DOHH2 (cell line): ENCODE data around the gene SOAT2.

Experiments used
- H3F3A ChIP-seq: fragments of 200-600 bp; sonication (generic), shearing (Covaris generic); 2 replicates; pipeline ENCODE4 v1.6.0; 2016; ENCODE audit warnings: antibody characterized with exemption, mild to moderate bottlenecking; ENCODE audit not compliant: control insufficient read depth, insufficient read depth
- H3K27ac ChIP-seq: fragments of 200-600 bp; sonication (generic); 2 replicates; pipeline ENCODE4 v1.5.1; 2014; ENCODE audit warnings: low read depth, mild to moderate bottlenecking, low read length, moderate library complexity
- H3K27me3 ChIP-seq: fragments of 200-600 bp; sonication (generic); 2 replicates; pipeline ENCODE4 v1.6.1; 2014; ENCODE audit warnings: mild to moderate bottlenecking, low read length, mixed read lengths; ENCODE audit not compliant: control insufficient read depth
- H3K36me3 ChIP-seq: fragments of 200-600 bp; sonication (generic); 2 replicates; pipeline ENCODE4 v1.6.1; 2014; ENCODE audit warnings: mild to moderate bottlenecking, low read length, moderate library complexity, mixed read lengths; ENCODE audit not compliant: control insufficient read depth
- H3K4me1 ChIP-seq: fragments of 200-600 bp; sonication (generic); 2 replicates; pipeline ENCODE4 v1.6.1; 2014; ENCODE audit warnings: mild to moderate bottlenecking, low read length, mixed read lengths; ENCODE audit not compliant: control insufficient read depth
- H3K4me2 ChIP-seq: fragments of 200-600 bp; sonication (generic); 2 replicates; pipeline ENCODE4 v1.6.0; 2014; ENCODE audit warnings: mild to moderate bottlenecking, low read length, moderate library complexity
- H3K4me3 ChIP-seq: fragments of 200-600 bp; sonication (generic); 2 replicates; pipeline ENCODE4 v1.5.1; 2014; ENCODE audit warnings: mild to moderate bottlenecking, low read length, mixed read lengths
- H3K79me2 ChIP-seq: fragments of 200-600 bp; sonication (generic); 2 replicates; pipeline ENCODE4 v1.6.1; 2014; ENCODE audit warnings: mild to moderate bottlenecking, low read length, mixed read lengths; ENCODE audit not compliant: control insufficient read depth
- H3K9me2 ChIP-seq: fragments of 200-600 bp; sonication (generic); replicated peaks from 2 replicates; pipeline ENCODE4 v1.6.1; 2014; ENCODE audit warnings: mild to moderate bottlenecking, low read length, mixed read lengths; ENCODE audit not compliant: control insufficient read depth
- H3K9me3 ChIP-seq: fragments of 200-600 bp; sonication (generic); 2 replicates; pipeline ENCODE4 v1.6.1; 2014; ENCODE audit warnings: antibody characterized with exemption, low read length, mixed read lengths; ENCODE audit not compliant: control insufficient read depth, insufficient read depth
- H4K20me1 ChIP-seq: fragments of 200-600 bp; sonication (generic); 2 replicates; pipeline ENCODE4 v1.6.0; 2014; ENCODE audit warnings: low read depth, mild to moderate bottlenecking, antibody characterized with exemption, low read length, moderate library complexity; ENCODE audit not compliant: control insufficient read depth, insufficient read depth
- EZH2phosphoT487 ChIP-seq: fragments of 200-600 bp; sonication (generic); IDR thresholded peaks from 2 replicates; pipeline ENCODE4 v1.6.1; 2017; ENCODE audit warnings: borderline replicate concordance, mild to moderate bottlenecking, antibody characterized with exemption, low read length, moderate library complexity, mixed read lengths
- TF ChIP-seq, protein P1 (sequence below): fragments of 200-600 bp; sonication (generic); IDR thresholded peaks from one replicate; pipeline ENCODE4 v1.5.1; 2014; ENCODE audit warnings: antibody characterized with exemption, mild to moderate bottlenecking, low read depth, low read length; ENCODE audit not compliant: poor library complexity, severe bottlenecking

Gene SOAT2

DNA sequence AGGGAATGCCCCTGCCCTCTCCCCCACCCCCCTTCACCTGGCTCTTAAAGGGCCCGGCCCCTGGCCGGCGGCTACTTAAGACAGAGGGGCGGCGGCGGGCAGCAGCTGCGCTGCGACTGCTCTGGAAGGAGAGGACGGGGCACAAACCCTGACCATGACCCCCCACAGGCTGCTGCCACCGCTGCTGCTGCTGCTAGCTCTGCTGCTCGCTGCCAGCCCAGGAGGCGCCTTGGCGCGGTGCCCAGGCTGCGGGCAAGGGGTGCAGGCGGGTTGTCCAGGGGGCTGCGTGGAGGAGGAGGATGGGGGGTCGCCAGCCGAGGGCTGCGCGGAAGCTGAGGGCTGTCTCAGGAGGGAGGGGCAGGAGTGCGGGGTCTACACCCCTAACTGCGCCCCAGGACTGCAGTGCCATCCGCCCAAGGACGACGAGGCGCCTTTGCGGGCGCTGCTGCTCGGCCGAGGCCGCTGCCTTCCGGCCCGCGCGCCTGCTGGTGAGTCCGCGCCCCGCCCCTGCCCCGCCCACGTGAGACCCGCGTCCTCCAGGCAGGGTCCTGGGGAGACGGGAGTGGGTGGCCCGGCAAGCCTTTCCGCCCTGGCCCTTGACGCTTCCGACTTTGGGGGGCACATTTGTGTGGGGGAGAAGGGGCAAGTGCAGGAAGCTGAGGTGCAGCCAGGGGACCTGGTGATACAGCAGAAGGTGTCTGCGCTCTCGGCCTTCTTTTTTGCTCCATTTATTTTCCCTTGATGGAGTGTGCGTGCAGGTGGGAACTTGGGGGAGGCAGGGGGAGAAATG, 5.5 kb upstream of the SOAT2 start, which contains the start of gene IGFBP6:
Gene IGFBP6 (plus strand): TSS at position 104 of the 790 bp plus-strand sequence. CDS start 51 bp downstream, at position 155.
- no peaks in the 10 kb centered on the region for H3K36me3 ChIP-seq
- H3K4me1 ChIP-seq, result peaks cover 37% of the 10 kb centered on the region
- no peaks in the 10 kb centered on the region for H3K79me2 ChIP-seq
- no peak within 1 kb of the TSS for H3K27ac ChIP-seq
- H3K4me2 ChIP-seq, result peak within 1 kb of the TSS; percentile 90
- no peaks in the 10 kb centered on the region for H4K20me1 ChIP-seq
- TF ChIP-seq, protein P1, sequence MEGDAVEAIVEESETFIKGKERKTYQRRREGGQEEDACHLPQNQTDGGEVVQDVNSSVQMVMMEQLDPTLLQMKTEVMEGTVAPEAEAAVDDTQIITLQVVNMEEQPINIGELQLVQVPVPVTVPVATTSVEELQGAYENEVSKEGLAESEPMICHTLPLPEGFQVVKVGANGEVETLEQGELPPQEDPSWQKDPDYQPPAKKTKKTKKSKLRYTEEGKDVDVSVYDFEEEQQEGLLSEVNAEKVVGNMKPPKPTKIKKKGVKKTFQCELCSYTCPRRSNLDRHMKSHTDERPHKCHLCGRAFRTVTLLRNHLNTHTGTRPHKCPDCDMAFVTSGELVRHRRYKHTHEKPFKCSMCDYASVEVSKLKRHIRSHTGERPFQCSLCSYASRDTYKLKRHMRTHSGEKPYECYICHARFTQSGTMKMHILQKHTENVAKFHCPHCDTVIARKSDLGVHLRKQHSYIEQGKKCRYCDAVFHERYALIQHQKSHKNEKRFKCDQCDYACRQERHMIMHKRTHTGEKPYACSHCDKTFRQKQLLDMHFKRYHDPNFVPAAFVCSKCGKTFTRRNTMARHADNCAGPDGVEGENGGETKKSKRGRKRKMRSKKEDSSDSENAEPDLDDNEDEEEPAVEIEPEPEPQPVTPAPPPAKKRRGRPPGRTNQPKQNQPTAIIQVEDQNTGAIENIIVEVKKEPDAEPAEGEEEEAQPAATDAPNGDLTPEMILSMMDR, result peak; percentile 10
- TF ChIP-seq EZH2phosphoT487, result no peak
- H3K4me3 ChIP-seq, result peak within 1 kb of the TSS; percentile 74
- peaks cover 9% of the 10 kb centered on the region for H3F3A ChIP-seq
- no peaks in the 10 kb centered on the region for H3K9me3 ChIP-seq
- peaks cover 27% of the 10 kb centered on the region for H3K27me3 ChIP-seq
- H3K9me2 ChIP-seq, result no peaks in the 10 kb centered on the region

DNA sequence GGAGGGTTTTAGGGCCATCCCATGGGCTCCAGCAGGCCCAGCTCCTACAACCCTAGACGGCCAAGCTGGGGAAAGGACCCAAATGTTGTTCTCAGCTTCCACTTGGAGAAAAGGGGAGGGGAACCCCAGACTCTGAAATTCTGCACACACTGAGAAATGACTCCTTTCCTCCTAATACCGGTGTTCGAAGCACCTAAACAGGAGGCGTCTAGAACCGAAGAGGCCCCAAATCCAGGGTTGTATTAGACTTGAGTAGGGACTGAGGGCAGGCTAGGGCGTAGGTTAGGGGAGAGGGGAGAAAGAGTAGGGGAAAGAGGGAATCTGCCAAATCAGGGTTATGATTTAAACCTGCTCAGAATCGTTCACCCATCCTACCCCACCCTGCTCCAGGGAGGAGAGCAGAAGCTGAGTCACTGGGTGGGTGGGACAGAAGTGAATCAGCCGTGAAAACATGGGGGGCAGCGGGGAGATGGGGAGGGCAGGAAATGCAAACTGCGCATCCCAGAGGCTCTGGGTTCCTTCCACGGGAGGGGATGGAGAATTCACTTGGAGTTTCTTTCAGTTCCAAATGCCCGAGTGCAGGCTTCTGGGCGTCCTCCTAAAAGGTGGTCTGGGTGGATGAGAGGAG, 4.8 kb upstream of the SOAT2 start:
- Histone ChIP-seq H3K27ac (no peak overlapping the region), H3K4me1 (peaks cover 44% of the 10 kb centered on the region), H3F3A (peaks cover 9% of the 10 kb centered on the region), H4K20me1 (no peaks in the 10 kb centered on the region), H3K4me3 (peak overlapping the region; percentile 74), H3K9me2 (no peaks in the 10 kb centered on the region), H3K36me3 (no peaks in the 10 kb centered on the region), H3K9me3 (no peaks in the 10 kb centered on the region), H3K79me2 (no peaks in the 10 kb centered on the region), H3K27me3 (peaks cover 27% of the 10 kb centered on the region), H3K4me2 (peak overlapping the region; percentile 90)
- TF ChIP-seq, protein P1, result no peak
- no peak for TF ChIP-seq EZH2phosphoT487

DNA sequence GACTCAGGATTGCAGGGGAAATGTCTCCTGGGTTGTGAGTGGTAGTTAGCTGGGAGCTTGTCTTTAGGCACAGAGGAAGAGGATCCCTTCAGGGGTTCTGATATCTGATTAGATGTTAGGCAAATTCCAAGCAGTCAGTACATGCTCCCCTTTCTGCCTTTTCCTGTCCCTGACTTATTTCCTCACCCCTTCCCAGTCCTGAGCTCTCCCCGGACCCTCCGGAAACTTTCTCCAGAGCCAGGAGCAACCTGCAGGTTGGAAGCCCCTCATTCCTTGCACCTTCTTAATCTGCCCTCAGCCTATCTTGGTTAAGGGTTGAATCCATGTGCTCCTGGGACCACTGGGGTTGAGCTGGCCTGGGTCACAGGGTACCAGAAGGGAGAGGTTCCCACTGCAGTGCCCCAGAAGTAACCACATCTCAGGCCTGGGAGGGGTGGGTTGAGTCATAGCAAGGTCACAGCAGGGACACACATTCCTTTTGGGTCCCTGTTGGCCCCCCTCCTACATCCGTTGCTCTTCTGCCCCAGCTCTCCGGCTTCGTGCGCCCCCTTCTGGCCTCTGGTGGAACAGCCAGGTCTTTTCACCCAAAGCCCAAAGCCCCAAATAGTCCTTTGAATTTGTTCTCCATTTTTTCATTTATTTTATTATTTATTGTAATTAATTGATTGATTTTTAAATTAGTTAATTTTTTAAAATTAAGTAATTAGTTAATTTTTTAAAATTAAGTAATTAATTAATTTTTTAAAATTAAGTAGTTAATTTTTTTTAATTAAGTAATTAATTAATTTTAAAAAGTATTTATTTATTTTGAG, 4.0 kb upstream of the SOAT2 start:
- H3K36me3 ChIP-seq, result no peaks in the 10 kb centered on the region
- H3K79me2 ChIP-seq, result no peaks in the 10 kb centered on the region
- H3F3A ChIP-seq, result peaks cover 9% of the 10 kb centered on the region
- no peaks in the 10 kb centered on the region for H3K9me3 ChIP-seq
- no peak overlapping the region; the same call in 1 of the 2 replicates for H3K4me3 ChIP-seq
- peaks cover 24% of the 10 kb centered on the region for H3K27me3 ChIP-seq
- peaks cover 52% of the 10 kb centered on the region for H3K4me1 ChIP-seq
- TF ChIP-seq EZH2phosphoT487, result no peak
- TF ChIP-seq, protein P1, result peak; percentile 89
- H3K27ac ChIP-seq, result no peak overlapping the region
- peak overlapping the region; percentile 90 for H3K4me2 ChIP-seq
- H4K20me1 ChIP-seq, result no peaks in the 10 kb centered on the region
- H3K9me2 ChIP-seq, result no peaks in the 10 kb centered on the region
